Measurements from ENCODE around the gene PLEKHJ1. TPM values are rescaled to one million over a fixed set of nuclear protein-coding genes. Genes with fewer than 3 reads are reported as not detected.

PLEKHJ1 gene
- total RNA-seq, 1 experiment from 2014 or later: 78.6 TPM

GRCh38 chr19:2229103-2230032, 6.8 kb downstream of the PLEKHJ1 start:
- peaks cover 19% of the 10 kb centered on the region for H3K4me1 ChIP-seq (ENCODE audit: control insufficient read depth, insufficient read depth, low read length)
- no peak for ATAC-seq
- H3K9me3 ChIP-seq (ENCODE audit: control insufficient read depth, insufficient read depth, low read depth, low read length): no peaks in the 10 kb centered on the region
- ChIA-PET CTCF (no interaction called here), POLR2A (interaction anchor here (0.6 kb wide), 1 partner anchor 67 kb away, joined by 9 read pairs; no protein-coding TSS in a partner anchor)
- no peak for DNase-seq (ENCODE audit: low read depth, low spot score)
- BruUV-seq (replicated peaks): no TSS peak
- TF ChIP-seq REST (IDR thresholded peaks at IDR 0.05; ENCODE audit: insufficient read depth in 1 of 2, low read depth in 2 of 2, low read length in 1 of 2) (no peak), POLR2AphosphoS5 (IDR thresholded peaks at IDR 0.05; ENCODE audit: low read depth, low read length) (no peak)
- no peaks in the 10 kb centered on the region for H3K36me3 ChIP-seq (ENCODE audit: control insufficient read depth, insufficient read depth, low read length)
- in situ Hi-C loops (cut with HindIII; ENCODE audit: low pct_unique_long_range_greater_than_20kb, low sequenced_read_pairs): no loop called here
- no peaks in the 10 kb centered on the region for H3K27me3 ChIP-seq (ENCODE audit: control insufficient read depth, insufficient read depth, low read length)
- no peak overlapping the region for H3K4me3 ChIP-seq (ENCODE audit: low read depth in 2 of 2, low read length in 2 of 2)
- no peak overlapping the region for H3K27ac ChIP-seq (ENCODE audit: low read length)
- intact Hi-C loops (cut with micrococcal nuclease; ENCODE audit: unreplicated experiment): loop anchor here (5.0 kb wide), 1 partner anchor 72 kb away; no protein-coding TSS in a partner anchor

GRCh38 chr19:2228157-2229030, 7.7 kb downstream of the PLEKHJ1 start:
- H3K4me3 ChIP-seq (ENCODE audit: low read depth in 2 of 2, low read length in 2 of 2): no peak overlapping the region
- BruUV-seq (replicated peaks): no TSS peak
- POLR2A ChIA-PET: interaction anchor here (0.6 kb wide), 1 partner anchor 66 kb away, joined by 9 read pairs; no protein-coding TSS in a partner anchor
- H3K4me1 ChIP-seq (ENCODE audit: control insufficient read depth, insufficient read depth, low read length): peaks cover 10% of the 10 kb centered on the region
- H3K27ac ChIP-seq (ENCODE audit: low read length): no peak overlapping the region
- ATAC-seq (no peak), DNase-seq (ENCODE audit: low read depth, low spot score) (no peak)
- no peaks in the 10 kb centered on the region for H3K9me3 ChIP-seq (ENCODE audit: control insufficient read depth, insufficient read depth, low read depth, low read length)
- no peaks in the 10 kb centered on the region for H3K27me3 ChIP-seq (ENCODE audit: control insufficient read depth, insufficient read depth, low read length)
- in situ Hi-C loops (cut with HindIII; ENCODE audit: low pct_unique_long_range_greater_than_20kb, low sequenced_read_pairs): no loop called here
- no peaks in the 10 kb centered on the region for H3K36me3 ChIP-seq (ENCODE audit: control insufficient read depth, insufficient read depth, low read length)
- no peak for TF ChIP-seq SIN3A (IDR thresholded peaks at IDR 0.05; ENCODE audit: borderline replicate concordance, insufficient read depth, low read depth, low read length)
- no peak for TF ChIP-seq REST (IDR thresholded peaks at IDR 0.05; ENCODE audit: insufficient read depth in 1 of 2, low read depth in 2 of 2, low read length in 1 of 2)
- intact Hi-C loops (cut with micrococcal nuclease; ENCODE audit: unreplicated experiment): no loop called here
- CTCF ChIA-PET: no interaction called here
